Adrenal gland (tissue), 12 donors: Measurements from ENCODE around the gene SLC4A11. TPM values are rescaled to one million over a fixed set of nuclear protein-coding genes. Genes with fewer than 3 reads are reported as not detected.

Experiments
- DNase-seq, 7 donors: peaks; one replicate each; pipeline ENCODE4 v3.0.0-alpha.2; 2019 to 2020
- H3K27ac ChIP-seq, 5 donors: fragments of 200-600 bp; sonication (generic) in 4 of 5; 1 replicate in 3 of 5; 2 replicates in 2 of 5; pipeline versions ENCODE4 v1.5.1 to v1.8.0; 2016 to 2020; ENCODE audit warnings: mild to moderate bottlenecking in 1 of 5
- H3K27me3 ChIP-seq: fragments of 200-600 bp; 2 replicates; pipeline ENCODE4 v1.8.0; 2021
- H3K36me3 ChIP-seq, 2 donors: fragments of 200-600 bp; replicated peaks in 1 of 2; 1 replicate in 1 of 2; 2 replicates in 1 of 2; pipeline versions ENCODE4 v1.5.1 to v1.8.0; 2018 to 2022
- H3K4me1 ChIP-seq, 2 donors: fragments of 200-600 bp; replicated peaks in 1 of 2; 1 replicate in 1 of 2; 2 replicates in 1 of 2; pipeline versions ENCODE4 v1.5.1 to v1.8.0; 2018 to 2021
- H3K4me3 ChIP-seq, 4 donors: fragments of 200-600 bp; sonication (generic) in 3 of 4; one replicate each; pipeline ENCODE4 v1.5.1; 2016 to 2018
- H3K9me3 ChIP-seq, 3 donors: fragments of 200-600 bp; sonication (generic) in 1 of 3; replicated peaks in 1 of 3; 1 replicate in 2 of 3; 2 replicates in 1 of 3; pipeline versions ENCODE4 v1.5.1 to v1.8.0; 2016 to 2021
- CTCF ChIP-seq, 6 experiments: fragments of 450-650 bp in 4 of 6; fragments of 200-600 bp in 2 of 6; sonication (generic) in 1 of 6; IDR thresholded peaks; 1 replicate in 5 of 6; 2 replicates in 1 of 6; pipeline versions ENCODE4 v1.5.1 to v1.8.0; 2016 to 2021; ENCODE audit warnings: antibody characterized with exemption in 6 of 6, mild to moderate bottlenecking in 2 of 6, moderate library complexity in 1 of 6
- POLR2A ChIP-seq, 2 donors: fragments of 450-650 bp; IDR thresholded peaks; one replicate each; pipeline ENCODE4 v1.6.1; 2017; ENCODE audit warnings: antibody characterized with exemption in 2 of 2, mild to moderate bottlenecking in 2 of 2, moderate library complexity in 1 of 2
- WGBS, 4 donors: extraction: QIAGEN DNeasy Blood & Tissue Kit in 2 of 4; methylation state at CpG; one replicate each; pipeline versions ENCODE4 v1.1.5 to v1.1.7; 2013 to 2017; 5-methylcytosine and 5-hydroxymethylcytosine counted together
- intact Hi-C, 2 donors: fragments of 100-400 bp; cut with DNase I; formaldehyde crosslinking; loops; one replicate each; pipeline versions ENCODE4 v1.14.1 to v1.15.0; 2022 to 2023
- polyA plus RNA-seq, 3 donors: library from polyadenylated mRNA; stranded (reverse); fragments of 200-250 nt in 2 of 3; fragments of 350-450 nt in 1 of 3; fragmentation: Illumina TruSeq in 1 of 3; extraction: RNeasy Lipid Tissue Mini Kit (QIAGEN cat#74804) in 1 of 3; gene quantifications; one replicate each; pipeline ENCODE4 v1.2.3, GENCODE V29; 2013 to 2014
- total RNA-seq, 9 donors: library from RNA; depleted of rRNA in 4 of 9; stranded (reverse); fragments of >200 nt in 4 of 9; fragments of 120-200 nt in 1 of 9; fragmentation: NEBNext Ultra II Directional in 1 of 9; extraction: Animal tissue kit (Norgen Biotek cat#: 25700) in 1 of 9; gene quantifications; one replicate each; pipeline versions ENCODE4 v1.1.0 to v1.2.4, GENCODE V29; 2013 to 2023
- donor health status: healthy with polysubstance abuse.
- donor health status: Bipolar disorder and iron deficiency.
- donor health status: DM: yes; HTN: yes; CAD: no.
- donor health status: DM: no; HTN: no; CAD: no.
- donor health status: DM: no; HTN: no; CAD: no.
- donor health status: DM: yes; HTN: yes; CAD: no.

SLC4A11 gene
- total and polyA plus RNA-seq, 12 donors: 0.06 to 30.6 (median 9.7) TPM

- TF ChIP-seq CTCF (IDR thresholded peaks at IDR 0.05) (no peak), POLR2A (IDR thresholded peaks at IDR 0.05) (no peak)
- intact Hi-C loops: no loop called here
- no peak overlapping the region for H3K4me3 ChIP-seq
- DNase-seq: no peak
- no peaks in the 10 kb centered on the region for H3K9me3 ChIP-seq
- H3K27ac ChIP-seq: no peak overlapping the region
- no peaks in the 10 kb centered on the region for H3K27me3 ChIP-seq
- peaks cover 0 to 67% of the 10 kb centered on the region in 2 donors for H3K36me3 ChIP-seq
- H3K4me1 ChIP-seq: no peaks in the 10 kb centered on the region
Measured at GRCh38 chr20:3281437-3281836, 42.4 kb upstream of the SLC4A11 start.

GRCh38 chr20:3279761-3280160, 40.8 kb upstream of the SLC4A11 start:
- intact Hi-C loops: loop anchor here in 1 of 2 donors (5.0 kb wide), 1 partner anchor 62 kb away; no protein-coding TSS in a partner anchor
- Histone ChIP-seq H3K4me3 (no peak overlapping the region), H3K9me3 (no peaks in the 10 kb centered on the region), H3K27ac (no peak overlapping the region), H3K27me3 (no peaks in the 10 kb centered on the region), H3K36me3 (peaks cover 0 to 72% of the 10 kb centered on the region in 2 donors), H3K4me1 (no peaks in the 10 kb centered on the region)
- WGBS, 4 donors: 93 to 100% (median 100%) methylated on average over 1 of the region's 1 CpG
- TF ChIP-seq POLR2A (IDR thresholded peaks at IDR 0.05): no peak
- TF ChIP-seq CTCF (IDR thresholded peaks at IDR 0.05): no peak
- DNase-seq: no peak

- Histone ChIP-seq H3K27me3 (no peaks in the 10 kb centered on the region), H3K4me3 (no peak overlapping the region), H3K4me1 (no peaks in the 10 kb centered on the region), H3K36me3 (peaks cover 0 to 86% of the 10 kb centered on the region in 2 donors), H3K27ac (no peak overlapping the region), H3K9me3 (no peaks in the 10 kb centered on the region)
- 94 to 98% (median 98%) methylated on average over 4 to 7 of the region's 7 CpGs for WGBS, 4 donors
- no peak for TF ChIP-seq CTCF (IDR thresholded peaks at IDR 0.05)
- TF ChIP-seq POLR2A (IDR thresholded peaks at IDR 0.05): no peak
- DNase-seq: no peak
- intact Hi-C loops: loop anchor here in 1 of 2 donors (5.0 kb wide), 1 partner anchor 61 kb away; no protein-coding TSS in a partner anchor
Measured at GRCh38 chr20:3277686-3278465, 38.9 kb upstream of the SLC4A11 start.

GRCh38 chr20:3276680-3277015, 37.7 kb upstream of the SLC4A11 start:
- Histone ChIP-seq H3K27ac (no peak overlapping the region), H3K9me3 (no peaks in the 10 kb centered on the region), H3K4me3 (no peak overlapping the region), H3K4me1 (no peaks in the 10 kb centered on the region), H3K27me3 (no peaks in the 10 kb centered on the region), H3K36me3 (peaks cover 0 to 84% of the 10 kb centered on the region in 2 donors)
- peak; percentile 32 to 58 (median 41) for DNase-seq
- intact Hi-C loops: loop anchor here in 1 of 2 donors (5.0 kb wide), 1 partner anchor 59 kb away; no protein-coding TSS in a partner anchor
- TF ChIP-seq POLR2A (IDR thresholded peaks at IDR 0.05): no peak
- TF ChIP-seq CTCF (IDR thresholded peaks at IDR 0.05): peak in 5 of 6 experiments; percentile 30 to 52 (median 37)
- WGBS, 4 donors: 9 to 69% (median 66%) methylated on average over 1 of the region's 1 CpG
